K562 (cell line): ENCODE results near the gene ERVK3-1. TPM values are rescaled to one million over a fixed set of nuclear protein-coding genes. Genes with fewer than 3 reads are reported as not detected.
A peak's percentile ranks its signal among the peaks of the same experiment; 100 is the strongest.

Experiments used
- ATAC-seq: fragments of 200-7000 bp; cut with Tn5 transposase; 3 replicates; pipeline ENCODE4 v1.9.1; 2020; ENCODE audit warnings: moderate library complexity
- BruUV-seq: library from RNA; stranded (reverse); fragments of 400-500 nt; replicated peaks from 2 replicates; lab custom pipeline; 2021; lab: Mats Ljungman, UMichigan
- CTCF ChIA-PET: fragments of 300-600 bp; formaldehyde crosslinking; extraction: SDS; loops from one replicate; lab custom pipeline; 2021; ENCODE audit warnings: low intra/inter-chr PET ratio; lab: Yijun Ruan, JAX
- POLR2A ChIA-PET: fragments of 300-600, 350-650 bp; sonication (Branson Sonifier 250); formaldehyde crosslinking; extraction: SDS; loops from one replicate; lab custom pipeline; 2021; ENCODE audit warnings: antibody characterized with exemption, inconsistent platforms; lab: Yijun Ruan, JAX
- DNase-seq, 4 experiments: peaks; one replicate each; pipeline versions ENCODE4 v3.0.0 to v3.0.0-alpha.2; 2011 to 2018; ENCODE audit warnings: low spot score in 3 of 4, mixed read lengths in 3 of 4; ENCODE audit errors: extremely low read depth in 1 of 4
- FAIRE-seq: peaks from 2 replicates; lab custom pipeline; 2011; peaks lifted over from hg19 to GRCh38; lab: Jason Lieb, UNC
- H2AFZ ChIP-seq: 2 replicates; pipeline ENCODE4 v1.6.0; 2011; ENCODE audit warnings: low read depth, low read length, control low read depth, inconsistent platforms
- H3K27ac ChIP-seq: fragments of 200-600 bp; 3 replicates; pipeline ENCODE4 v1.8.0; 2011; ENCODE audit warnings: low read depth, mild to moderate bottlenecking, control low read depth, inconsistent platforms, low read length, moderate library complexity, mixed read lengths; ENCODE audit errors: extremely low read depth
- H3K27me3 ChIP-seq, 2 experiments: fragments of 300-600 bp in 1 of 2; 2 replicates in 1 of 2; 3 replicates in 1 of 2; pipeline versions ENCODE4 v1.6.0 to v1.8.0; 2011; ENCODE audit warnings: inconsistent platforms in 2 of 2, low read length in 2 of 2, mild to moderate bottlenecking in 1 of 2, mixed read lengths in 1 of 2, moderate library complexity in 1 of 2; ENCODE audit not compliant: control insufficient read depth in 2 of 2, insufficient read depth in 2 of 2
- H3K36me3 ChIP-seq: fragments of 300-600 bp; 3 replicates; pipeline ENCODE4 v1.8.0; 2011; ENCODE audit warnings: mild to moderate bottlenecking, low read length, inconsistent platforms; ENCODE audit not compliant: control insufficient read depth, insufficient read depth
- H3K4me1 ChIP-seq, 2 experiments: fragments of 200-600 bp in 1 of 2; replicated peaks in 1 of 2; 2 replicates in 1 of 2; 3 replicates in 1 of 2; pipeline versions ENCODE4 v1.5.1 to v1.8.0; 2011; ENCODE audit warnings: inconsistent platforms in 2 of 2, low read length in 2 of 2, mild to moderate bottlenecking in 1 of 2, mixed read lengths in 1 of 2, moderate library complexity in 1 of 2; ENCODE audit not compliant: control insufficient read depth in 2 of 2, insufficient read depth in 2 of 2
- H3K4me2 ChIP-seq: 2 replicates; pipeline ENCODE4 v1.6.1; 2011; ENCODE audit warnings: low read length, control low read depth, inconsistent platforms, mixed read lengths; ENCODE audit not compliant: insufficient read depth
- H3K4me3 ChIP-seq: fragments of 200-600 bp; sonication (generic), shearing (Covaris generic); 2 replicates; pipeline ENCODE4 v1.5.1; 2016; ENCODE audit warnings: control low read depth, inconsistent platforms
- H3K79me2 ChIP-seq: fragments of 200-600 bp; 3 replicates; pipeline ENCODE4 v1.8.0; 2011; ENCODE audit warnings: low read length, inconsistent platforms; ENCODE audit not compliant: control insufficient read depth, insufficient read depth
- H3K9ac ChIP-seq, 2 experiments: 2 replicates each; pipeline versions ENCODE4 v1.6.0 to v1.6.1; 2011; ENCODE audit warnings: low read depth in 2 of 2, low read length in 2 of 2, control low read depth in 1 of 2, inconsistent platforms in 1 of 2, mild to moderate bottlenecking in 1 of 2, mixed read lengths in 1 of 2; ENCODE audit not compliant: insufficient read depth in 1 of 2
- H3K9me1 ChIP-seq: one replicate; pipeline ENCODE4 v1.6.0; 2011; ENCODE audit warnings: inconsistent platforms, mild to moderate bottlenecking, low read length, moderate library complexity; ENCODE audit not compliant: control insufficient read depth, insufficient read depth
- H3K9me3 ChIP-seq: replicated peaks from 2 replicates; pipeline ENCODE4 v1.5.1; 2011; ENCODE audit warnings: low read depth, low read length, inconsistent platforms; ENCODE audit not compliant: control insufficient read depth, insufficient read depth
- H4K20me1 ChIP-seq: replicated peaks from 2 replicates; pipeline ENCODE4 v1.6.1; 2011; ENCODE audit warnings: low read length, inconsistent platforms, mixed read lengths; ENCODE audit not compliant: control insufficient read depth, insufficient read depth
- HEY1 ChIP-seq: fragments of 250-450 bp; sonication (Bioruptor Pico); IDR thresholded peaks from 2 replicates; pipeline ENCODE4 v1.5.0; 2020; ENCODE audit warnings: mild to moderate bottlenecking, moderate library complexity, borderline replicate concordance
- RBFOX2 ChIP-seq: fragments of 200-400 bp; formaldehyde crosslinking; IDR thresholded peaks from 2 replicates; pipeline ENCODE4 v1.6.1; 2017; ENCODE audit warnings: low read depth, mild to moderate bottlenecking, low read length, moderate library complexity
- WGBS: fragments of 100-300 bp; shearing (Covaris generic); methylation state at CpG from one replicate; pipeline ENCODE4 v1.1.6; 2016; ENCODE audit warnings: low coverage, mixed read lengths; ENCODE audit not compliant: insufficient coverage; ENCODE audit errors: missing lambda C conversion rate; 5-methylcytosine and 5-hydroxymethylcytosine counted together
- in situ Hi-C: fragments of 300-500 bp; cut with MboI; formaldehyde crosslinking; loops from 4 replicates; pipeline ENCODE4 v1.15.0; 2018; ENCODE audit warnings: inconsistent platforms, mixed read lengths
- intact Hi-C: fragments of 100-400 bp; cut with micrococcal nuclease; formaldehyde crosslinking; loops from 2 replicates; pipeline ENCODE4 v1.14.2; 2022
- polyA plus RNA-seq, 8 experiments: library from polyadenylated mRNA; depleted of rRNA in 4 of 8; stranded (reverse) in 5 of 8; unstranded in 3 of 8; fragments of >200 nt; fragmentation: Nextera tagmentation in 2 of 8; fragmentation: Illumina TruSeq in 1 of 8; extraction: Ambion mirVana in 2 of 8; extraction: Trizol in 1 of 8; gene quantifications; 2 replicates each; pipeline versions ENCODE4 v1.2.1 to v1.2.3, GENCODE V29; 2011 to 2014; ENCODE audit warnings: inconsistent platforms in 1 of 8, missing spikeins in 1 of 8
- total RNA-seq, 7 experiments: library from RNA; depleted of rRNA in 6 of 7; stranded (reverse); fragments of >200 nt in 6 of 7; fragmentation: Illumina TruSeq in 2 of 7; extraction: Trizol in 2 of 7; gene quantifications; 2 replicates each; pipeline versions ENCODE4 v1.2.1 to v1.2.3, GENCODE V29; 2011 to 2021; ENCODE audit warnings: low replicate concordance in 1 of 7
- TF ChIP-seq, protein P1 (sequence below): sonication (generic); formaldehyde crosslinking; IDR thresholded peaks from 2 replicates; pipeline ENCODE4 v1.8.0; 2023; ENCODE audit warnings: mild to moderate bottlenecking, missing genetic modification reagents

The ERVK3-1 gene
- total and polyA plus RNA-seq, 9 of the 15 experiments (the other 6 are each of a cell fraction or from before 2014, with no cell fraction given), result 87.6 to 299 (median 119) TPM

DNA sequence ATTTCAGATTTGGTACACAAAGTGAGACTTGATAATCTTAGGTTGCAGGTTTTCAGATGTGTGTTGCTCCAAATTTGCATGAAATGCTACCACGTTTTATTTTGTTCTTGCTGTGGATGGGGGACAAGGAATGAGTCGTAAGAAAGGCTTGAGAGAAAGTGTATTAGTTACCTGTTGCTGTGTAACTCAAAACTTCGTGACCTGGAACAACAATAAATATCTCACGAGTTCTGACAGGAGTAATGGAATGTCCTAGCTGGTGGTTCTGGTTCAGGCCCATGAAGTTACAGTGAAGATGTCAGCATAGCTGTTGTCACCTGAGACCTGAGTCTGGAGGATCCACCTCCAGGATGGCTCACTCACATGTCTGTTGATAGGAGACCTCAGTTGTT is 25.3 kb upstream of the ERVK3-1 start:
- Histone ChIP-seq H3K36me3 (peaks cover 22% of the 10 kb centered on the region; the same call in 2 of the 3 replicates), H3K4me1 (peaks cover 10 to 19% of the 10 kb centered on the region in 2 experiments; a peak in 4 of 5 replicates), H2AFZ (no peak overlapping the region), H3K9me3 (peaks cover 2% of the 10 kb centered on the region; the same call in 1 of the 2 replicates), H3K4me2 (peak overlapping the region; percentile 89), H3K27me3 (no peaks in the 10 kb centered on the region)
- ATAC-seq (no peak), FAIRE-seq (peak; percentile 56)
- in situ Hi-C loops, result no loop called here
- TF ChIP-seq RBFOX2 (no peak), HEY1 (no peak)
- TF ChIP-seq, protein P1, sequence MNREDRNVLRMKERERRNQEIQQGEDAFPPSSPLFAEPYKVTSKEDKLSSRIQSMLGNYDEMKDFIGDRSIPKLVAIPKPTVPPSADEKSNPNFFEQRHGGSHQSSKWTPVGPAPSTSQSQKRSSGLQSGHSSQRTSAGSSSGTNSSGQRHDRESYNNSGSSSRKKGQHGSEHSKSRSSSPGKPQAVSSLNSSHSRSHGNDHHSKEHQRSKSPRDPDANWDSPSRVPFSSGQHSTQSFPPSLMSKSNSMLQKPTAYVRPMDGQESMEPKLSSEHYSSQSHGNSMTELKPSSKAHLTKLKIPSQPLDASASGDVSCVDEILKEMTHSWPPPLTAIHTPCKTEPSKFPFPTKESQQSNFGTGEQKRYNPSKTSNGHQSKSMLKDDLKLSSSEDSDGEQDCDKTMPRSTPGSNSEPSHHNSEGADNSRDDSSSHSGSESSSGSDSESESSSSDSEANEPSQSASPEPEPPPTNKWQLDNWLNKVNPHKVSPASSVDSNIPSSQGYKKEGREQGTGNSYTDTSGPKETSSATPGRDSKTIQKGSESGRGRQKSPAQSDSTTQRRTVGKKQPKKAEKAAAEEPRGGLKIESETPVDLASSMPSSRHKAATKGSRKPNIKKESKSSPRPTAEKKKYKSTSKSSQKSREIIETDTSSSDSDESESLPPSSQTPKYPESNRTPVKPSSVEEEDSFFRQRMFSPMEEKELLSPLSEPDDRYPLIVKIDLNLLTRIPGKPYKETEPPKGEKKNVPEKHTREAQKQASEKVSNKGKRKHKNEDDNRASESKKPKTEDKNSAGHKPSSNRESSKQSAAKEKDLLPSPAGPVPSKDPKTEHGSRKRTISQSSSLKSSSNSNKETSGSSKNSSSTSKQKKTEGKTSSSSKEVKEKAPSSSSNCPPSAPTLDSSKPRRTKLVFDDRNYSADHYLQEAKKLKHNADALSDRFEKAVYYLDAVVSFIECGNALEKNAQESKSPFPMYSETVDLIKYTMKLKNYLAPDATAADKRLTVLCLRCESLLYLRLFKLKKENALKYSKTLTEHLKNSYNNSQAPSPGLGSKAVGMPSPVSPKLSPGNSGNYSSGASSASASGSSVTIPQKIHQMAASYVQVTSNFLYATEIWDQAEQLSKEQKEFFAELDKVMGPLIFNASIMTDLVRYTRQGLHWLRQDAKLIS (CRISPR knock-in tag), result 0 out of 2 replicates have a peak, but pooled peaks have one; percentile 19
- TF ChIP-seq, all 486 proteins: peak for 1
- BruUV-seq, result no TSS peak
- Histone ChIP-seq H3K9me1 (no peaks in the 10 kb centered on the region), H4K20me1 (no peaks in the 10 kb centered on the region), H3K4me3 (peak overlapping the region; percentile 64), H3K9ac (peak overlapping the region; percentile 74 to 93; a peak in 3 of 4 replicates), H3K27ac (peak overlapping the region; percentile 2), H3K79me2 (peaks cover 69% of the 10 kb centered on the region)
- DNase-seq, result no peak
- WGBS, result 52% methylated on average over 4 of the region's 4 CpGs
- CTCF ChIA-PET, result no interaction called here
- intact Hi-C loops, result loop anchor here (5.0 kb wide), 1 partner anchor 127 kb away; the partner anchor contains the start of gene ZNF584
- POLR2A ChIA-PET, result interaction anchor here (1.0 to 1.2 kb wide), 3 partner anchors 25 to 97 kb away, joined by 3 to 4 read pairs (median 4); partner anchors contain the start of genes ERVK3-1 and ZNF274
